Renal cortex interstitium (tissue), 11 donors: ENCODE measurements around the gene TEAD1. TPM values are rescaled to one million over a fixed set of nuclear protein-coding genes. Genes with fewer than 3 reads are reported as not detected.

Experiments used
- DNase-seq, 11 donors: peaks; one replicate each; pipeline ENCODE4 v3.0.0-alpha.2; 2013; ENCODE audit warnings: low read depth in 9 of 11, low spot score in 4 of 11; ENCODE audit errors: extremely low read depth in 1 of 11
- polyA plus RNA-seq, 3 donors: library from polyadenylated mRNA; unstranded; fragments of 120-200 nt; gene quantifications; one replicate each; pipeline ENCODE4 v1.2.1, GENCODE V29; 2013; ENCODE audit not compliant: insufficient read length in 3 of 3

The TEAD1 gene
- polyA plus RNA-seq, 3 donors: 88.2 to 109 (median 92.8) TPM

DNA sequence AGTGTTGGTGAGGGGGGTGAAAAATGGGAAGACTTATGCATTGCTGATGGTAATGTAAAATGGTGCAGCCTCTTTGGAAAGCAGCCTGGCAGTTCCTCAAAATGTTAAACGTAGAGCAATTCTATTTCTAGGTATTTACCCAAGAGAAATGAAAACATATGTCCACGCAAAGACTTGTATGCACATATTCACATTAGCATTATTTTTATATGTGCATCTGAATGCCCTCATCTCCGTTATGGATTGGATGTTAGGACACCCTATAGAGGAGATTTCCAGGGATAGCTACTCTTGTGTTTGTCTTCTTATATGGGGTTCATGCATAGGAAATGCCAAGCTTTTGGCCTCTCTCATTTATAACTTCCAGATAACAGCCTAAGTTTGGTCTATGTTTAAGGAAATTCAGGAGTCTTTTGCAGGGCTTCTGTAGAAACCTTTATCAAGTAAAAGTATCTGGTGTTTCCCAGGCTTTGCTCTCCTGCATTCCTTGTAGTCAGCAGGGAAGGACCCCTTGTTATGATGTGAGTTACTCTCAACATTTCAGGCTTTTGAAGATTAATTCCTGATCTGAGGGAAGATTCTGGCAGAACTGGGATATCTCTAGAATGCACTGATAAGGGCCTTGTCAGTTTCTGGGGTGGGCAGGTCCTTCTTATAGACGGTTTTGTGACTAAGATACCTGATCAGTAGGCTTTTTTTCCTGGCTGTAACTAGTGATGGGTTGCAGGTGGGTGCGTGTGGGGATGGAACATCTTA, 116.8 kb downstream of the TEAD1 start:
- DNase-seq: no peak

DNA sequence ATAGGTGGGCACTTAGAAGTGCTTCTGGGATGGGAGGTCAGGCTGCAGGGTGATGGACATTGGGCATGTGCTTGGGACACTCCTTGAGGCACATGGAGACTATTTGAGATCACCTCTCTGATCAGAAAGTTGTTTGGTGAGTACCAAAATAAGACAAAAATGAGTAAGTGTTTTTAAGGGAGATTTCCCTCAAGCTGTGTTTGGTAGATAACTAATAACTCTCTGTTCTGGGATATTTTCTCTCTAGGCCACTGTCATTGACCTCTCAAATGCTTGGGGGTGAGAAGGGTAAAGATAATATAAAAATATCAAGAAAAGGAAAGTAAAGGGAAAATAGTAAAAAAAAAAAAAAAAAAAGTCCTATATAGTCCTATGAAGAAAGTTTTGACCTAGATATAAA, 117.8 kb downstream of the TEAD1 start:
- DNase-seq: no peak

DNA sequence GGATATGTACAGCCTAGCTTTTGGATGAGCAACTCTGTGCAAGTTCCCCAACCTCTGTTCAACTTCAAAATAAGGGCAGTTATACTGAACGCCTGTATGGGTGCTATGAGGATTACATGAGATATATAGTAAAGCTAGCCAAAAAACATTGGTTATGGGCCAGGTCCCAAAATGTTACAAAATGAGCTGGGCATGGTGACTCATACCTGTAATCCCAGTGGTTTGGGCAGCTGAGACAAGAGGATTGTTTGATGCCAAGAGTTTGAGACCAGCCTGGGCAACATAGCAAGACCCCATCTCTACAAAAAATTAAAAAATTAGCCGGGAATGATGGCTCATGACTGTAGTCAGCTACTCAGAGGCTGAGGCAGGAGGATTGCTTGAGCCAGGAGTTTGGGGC, 118.4 kb downstream of the TEAD1 start:
- DNase-seq: no peak

DNA sequence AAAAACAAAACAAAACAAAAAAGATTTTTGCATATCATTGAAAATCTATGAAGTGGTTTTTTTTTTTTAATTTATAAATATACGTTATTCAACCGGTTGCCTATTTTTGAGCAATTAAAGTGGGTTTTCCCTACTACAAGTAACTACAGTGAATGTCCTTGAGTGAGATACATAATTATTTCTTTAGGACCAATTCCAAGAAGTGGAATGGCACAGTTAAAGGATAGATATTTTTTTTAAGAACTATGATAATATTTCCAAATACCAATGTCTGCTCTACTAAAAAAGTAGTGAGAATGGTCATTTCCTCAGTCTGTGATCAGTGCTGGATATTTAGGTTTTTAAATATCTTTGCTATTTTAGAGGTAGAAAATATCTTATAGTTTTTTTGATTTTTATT, 118.8 kb downstream of the TEAD1 start:
- no peak for DNase-seq

DNA sequence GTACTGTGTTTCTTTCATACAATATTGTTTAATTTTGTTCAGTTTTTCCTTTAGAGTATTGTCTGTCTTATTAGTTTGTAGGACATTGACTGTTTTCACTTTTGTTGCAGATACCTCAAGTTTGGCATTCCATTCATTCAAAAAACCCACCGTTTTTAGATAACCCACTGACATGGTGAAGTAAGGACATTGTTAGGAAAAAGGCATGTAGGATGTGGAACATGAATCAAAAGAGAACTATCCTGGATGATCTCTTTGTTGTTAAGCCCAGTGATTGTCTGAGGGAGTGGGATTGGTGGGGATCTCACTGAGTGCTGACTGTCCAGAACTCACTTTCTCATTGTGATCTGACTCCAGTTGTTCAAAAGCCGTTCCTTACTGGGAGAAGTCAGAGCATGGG, 119.3 kb downstream of the TEAD1 start:
- no peak for DNase-seq

DNA sequence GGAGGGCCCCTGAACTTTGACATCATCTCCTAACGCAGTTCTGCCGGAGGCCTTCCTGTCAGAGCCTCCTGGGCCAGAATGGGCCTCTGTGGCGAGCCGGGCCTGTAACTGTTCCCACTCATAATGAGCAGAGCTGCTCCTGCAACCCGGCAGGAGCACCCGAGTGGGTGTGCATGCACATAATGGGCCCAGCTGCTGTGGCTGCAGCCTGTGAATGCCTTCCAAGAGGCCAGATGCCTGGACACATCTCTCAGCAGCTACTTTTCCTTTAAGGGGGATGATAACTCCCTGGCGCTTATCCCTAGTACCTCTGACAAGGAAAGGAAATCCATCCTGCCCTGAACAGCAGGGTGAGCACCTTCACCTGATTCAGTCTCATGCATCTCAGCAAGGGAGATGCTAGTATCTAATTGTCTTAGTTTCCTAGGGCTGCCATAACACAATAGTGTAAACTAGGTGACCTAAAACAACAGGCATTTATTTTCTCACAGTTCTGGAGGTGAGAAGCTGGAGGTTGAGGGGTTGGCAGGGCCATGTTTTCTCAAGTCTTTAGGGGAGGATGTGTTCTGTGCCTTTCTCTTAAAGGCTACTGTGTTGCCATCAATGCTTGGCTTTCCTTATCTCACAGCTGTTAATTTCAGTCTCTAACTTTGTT, 120.5 kb downstream of the TEAD1 start:
- no peak for DNase-seq

DNA sequence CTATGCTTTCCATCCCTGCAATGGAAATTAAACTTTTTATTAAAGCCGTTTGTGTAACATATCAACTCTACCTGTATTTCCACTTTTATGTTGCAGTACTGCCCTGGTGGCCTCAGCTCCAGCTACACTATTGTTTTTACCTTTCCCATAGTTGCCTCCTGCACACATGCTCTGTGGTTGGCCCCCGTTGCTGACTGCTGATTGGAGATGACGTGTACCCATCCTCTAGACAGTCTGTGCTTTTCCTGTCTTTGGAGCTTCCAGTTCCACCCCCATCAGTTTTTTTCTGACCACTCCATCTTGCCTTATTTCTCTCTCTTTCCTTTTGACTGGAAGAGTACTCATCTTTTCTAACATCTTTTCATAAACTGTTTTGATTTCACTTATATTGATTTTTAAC, 123.8 kb downstream of the TEAD1 start:
- no peak for DNase-seq

DNA sequence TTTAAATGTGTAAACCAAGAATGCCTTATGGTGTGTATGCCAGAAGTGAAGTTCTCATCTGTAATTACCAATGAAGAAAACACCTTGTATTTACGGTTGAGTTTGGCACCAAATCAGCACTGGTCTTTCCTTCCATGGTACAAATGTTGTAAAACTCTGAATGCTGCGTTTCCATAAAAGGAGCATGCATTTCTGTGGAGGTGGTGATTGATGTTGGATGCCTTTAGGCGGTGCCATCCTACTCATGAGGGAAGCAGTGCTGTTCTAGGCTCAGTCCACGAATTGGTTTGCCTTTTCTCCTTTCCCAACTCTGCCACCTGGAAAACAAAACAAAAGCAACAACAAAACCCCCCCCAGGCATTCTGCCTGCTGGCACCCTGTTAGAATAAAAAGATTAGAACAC, 124.4 kb downstream of the TEAD1 start:
- DNase-seq: no peak

DNA sequence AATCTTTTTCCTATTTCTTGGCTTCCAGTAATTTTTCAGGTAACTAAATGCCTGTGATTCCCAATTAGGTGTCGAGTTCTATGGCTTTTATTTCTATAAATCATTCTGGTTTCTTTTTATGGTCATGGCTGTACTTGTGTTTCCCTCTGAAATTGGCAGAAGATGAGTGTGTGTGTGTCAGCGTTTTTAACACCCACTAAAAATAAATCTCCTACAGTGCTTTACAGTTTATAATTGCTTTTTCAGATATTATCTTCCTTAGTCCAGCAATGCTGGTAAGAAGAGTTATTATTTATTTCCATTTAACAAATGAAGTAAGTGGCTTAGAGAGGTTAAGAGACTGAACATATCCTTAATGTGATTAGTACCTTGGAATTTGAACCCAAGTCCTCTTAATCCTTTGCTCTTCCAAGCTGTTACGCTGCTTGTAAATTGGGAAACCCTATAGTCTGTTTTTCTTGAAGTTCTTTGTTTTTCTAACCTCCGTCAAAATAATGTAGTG, 125.2 kb downstream of the TEAD1 start:
- DNase-seq: no peak

DNA sequence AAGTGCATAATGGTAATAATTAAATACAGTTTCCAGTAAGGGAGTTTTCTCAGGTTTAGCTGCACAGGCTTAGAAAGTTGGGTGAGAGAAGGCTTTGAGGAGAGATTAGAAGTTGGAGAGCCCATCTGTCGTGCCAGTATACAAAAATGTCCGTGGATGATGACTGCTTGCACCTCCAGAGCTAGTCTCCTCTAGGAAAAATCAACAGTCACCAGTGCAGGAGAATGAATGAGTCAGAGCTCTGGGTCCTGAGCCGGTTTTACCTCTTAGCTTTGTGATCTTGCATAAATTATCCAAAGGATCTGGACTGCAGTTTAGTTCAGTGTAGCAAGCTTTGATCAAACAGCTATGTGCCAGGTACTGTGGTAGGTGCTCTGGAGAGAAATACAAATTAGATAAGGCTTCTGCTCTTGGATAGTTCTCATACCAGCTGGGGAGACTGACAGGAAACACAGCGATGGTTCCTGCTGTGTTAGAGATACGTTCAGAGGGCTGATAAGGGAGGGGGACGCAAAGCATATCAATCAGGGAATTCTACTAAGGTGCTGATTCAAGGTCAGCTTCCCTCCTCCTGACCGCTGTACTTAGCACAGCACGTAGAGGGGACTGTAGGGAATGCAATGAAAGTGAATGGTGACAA, 125.9 kb downstream of the TEAD1 start:
- peak in 2 of 11 donors; percentile 54 to 65 for DNase-seq

DNA sequence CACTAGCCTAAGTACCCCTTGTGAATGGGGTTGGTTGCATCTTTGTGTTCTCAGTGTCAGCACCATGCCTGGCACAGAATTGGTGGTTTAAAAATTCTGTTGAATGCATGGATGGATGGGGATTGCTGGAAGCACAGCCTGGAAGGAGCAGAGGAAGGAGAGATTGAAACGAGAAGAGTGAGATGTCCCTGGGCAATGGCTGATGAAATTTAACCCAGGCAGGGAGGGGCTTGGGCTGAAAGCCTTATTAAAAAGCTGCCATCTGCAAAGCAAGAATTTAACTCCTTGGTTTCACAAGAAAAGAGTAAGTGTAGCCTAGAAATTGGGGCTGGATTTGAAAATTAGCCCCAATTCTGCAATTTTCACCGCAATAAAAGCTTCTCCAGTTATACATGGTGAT, 126.7 kb downstream of the TEAD1 start:
- DNase-seq: no peak

DNA sequence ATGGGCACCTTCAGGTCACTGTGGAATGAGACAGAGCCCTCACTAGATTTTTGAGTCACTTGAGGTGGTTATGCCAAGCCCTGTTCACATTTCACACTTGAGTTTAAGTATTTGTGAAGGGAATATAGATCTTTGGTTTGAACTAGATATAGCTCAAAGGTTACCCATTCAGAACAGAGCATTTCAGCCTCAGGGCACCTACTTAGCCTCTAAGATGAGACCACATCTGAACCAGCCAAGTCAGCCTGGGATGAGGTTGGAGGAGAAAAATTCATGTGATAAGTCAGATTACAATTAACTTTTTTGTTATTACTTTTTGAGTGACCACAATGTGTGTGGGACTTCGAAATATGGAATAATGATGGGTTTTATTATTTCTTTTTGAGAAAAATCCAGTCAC, 127.8 kb downstream of the TEAD1 start:
- no peak for DNase-seq

DNA sequence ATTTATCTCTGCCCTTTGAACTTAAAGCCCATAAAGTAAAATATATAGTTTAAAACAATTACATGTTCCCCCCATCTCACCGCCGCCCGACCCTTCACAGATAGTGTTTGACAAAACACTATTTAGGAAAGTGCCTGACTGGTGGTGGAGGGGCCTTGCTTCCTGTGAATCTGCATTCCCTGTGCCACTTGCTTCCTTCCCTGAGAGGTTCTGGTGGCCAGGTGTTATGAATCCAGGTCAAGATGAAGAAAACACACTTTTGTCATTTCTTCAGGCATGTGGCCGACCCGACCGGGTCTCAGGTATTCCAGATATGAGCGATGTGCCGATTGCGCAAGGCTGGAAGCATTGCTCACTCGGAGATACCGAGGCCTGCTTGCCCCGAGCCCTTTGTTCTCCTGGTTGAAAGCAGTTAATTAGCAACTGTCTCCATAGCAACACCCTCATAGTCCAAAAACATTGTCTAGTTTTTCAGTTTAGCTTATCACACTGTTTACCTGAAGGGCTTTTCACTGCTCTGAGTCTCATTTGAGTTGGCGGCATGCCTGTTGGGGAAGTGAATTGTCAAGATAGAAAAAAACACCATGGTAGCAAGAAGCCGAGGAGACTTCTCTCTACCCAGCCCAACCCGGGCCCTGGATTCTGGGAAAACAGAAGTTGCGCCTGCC, 128.3 kb downstream of the TEAD1 start:
- DNase-seq: peak in 8 of 11 donors; percentile 50 to 86 (median 64)

DNA sequence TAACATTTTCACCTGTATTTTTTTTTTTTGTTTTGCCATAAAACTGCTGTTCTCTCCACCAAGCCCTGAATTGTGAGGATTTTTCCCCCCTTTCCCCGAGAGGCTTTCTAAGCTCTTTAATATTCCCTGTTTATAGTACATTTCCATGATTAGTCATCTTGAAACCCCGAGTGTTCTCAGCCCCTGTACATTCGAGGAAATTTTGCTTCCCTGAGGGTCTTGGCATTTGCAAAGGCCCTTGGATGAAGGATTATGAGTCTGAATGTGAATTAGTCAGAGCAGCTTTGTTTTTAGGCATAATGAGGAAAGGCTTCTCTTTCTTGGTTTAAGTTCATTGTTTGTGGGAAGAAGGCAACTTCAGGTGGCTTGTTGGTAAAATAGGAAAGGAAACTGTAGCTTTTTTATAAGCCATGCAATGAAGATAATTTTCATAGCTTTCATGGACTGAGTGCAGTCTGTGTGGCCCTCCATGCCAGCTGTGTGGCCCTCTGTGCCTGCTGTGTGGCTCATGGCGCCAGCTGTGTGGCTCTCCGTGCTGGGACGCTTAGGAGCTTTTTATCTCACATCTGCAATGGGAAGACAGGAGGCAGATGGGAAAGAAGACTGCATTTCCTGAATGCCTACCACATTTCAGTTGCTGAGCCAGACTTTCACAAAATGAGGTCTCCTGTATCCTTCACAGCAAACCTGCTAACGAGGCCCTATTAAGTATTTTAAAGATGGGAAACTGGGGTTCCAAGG, 129.0 kb downstream of the TEAD1 start:
- no peak for DNase-seq

DNA sequence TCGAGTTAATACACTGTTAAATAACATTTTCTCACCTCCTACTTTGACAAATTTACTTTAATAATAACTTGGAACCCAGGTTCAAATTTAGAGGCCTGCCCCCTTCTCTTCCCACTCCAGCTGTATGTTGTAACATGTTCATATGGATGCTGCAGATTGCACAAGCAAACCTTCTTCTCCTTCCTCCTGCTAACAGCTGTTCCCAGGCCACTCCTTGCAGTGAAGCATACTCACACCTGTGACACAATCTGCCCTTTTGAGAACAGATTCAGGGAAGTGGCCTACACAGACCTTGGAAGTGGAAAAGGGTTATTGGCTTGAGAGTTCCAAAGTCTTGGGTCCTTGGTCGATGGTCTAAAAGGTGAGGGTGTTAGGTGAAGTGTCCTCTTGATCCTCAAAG, 131.9 kb downstream of the TEAD1 start:
- DNase-seq: no peak

DNA sequence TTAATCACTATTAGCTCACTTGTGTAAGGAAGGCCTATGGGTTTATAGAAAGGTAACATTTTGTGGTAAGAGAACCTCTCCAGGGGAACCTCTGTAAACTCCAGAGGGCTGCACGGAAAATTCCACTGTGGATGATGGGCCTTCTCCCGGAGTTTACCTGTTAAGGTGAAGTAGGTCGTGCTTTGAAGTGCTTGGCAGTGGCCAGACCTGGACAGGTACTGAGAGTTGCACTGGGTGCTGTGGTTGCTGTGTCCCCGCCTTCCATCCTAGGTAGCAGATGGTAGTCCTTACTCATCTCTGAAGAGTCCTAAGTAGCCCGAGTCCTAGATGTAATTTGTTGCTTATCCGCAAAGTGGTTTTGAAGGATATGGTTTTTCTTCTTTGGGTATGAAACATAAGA, 133.4 kb downstream of the TEAD1 start:
- no peak for DNase-seq

DNA sequence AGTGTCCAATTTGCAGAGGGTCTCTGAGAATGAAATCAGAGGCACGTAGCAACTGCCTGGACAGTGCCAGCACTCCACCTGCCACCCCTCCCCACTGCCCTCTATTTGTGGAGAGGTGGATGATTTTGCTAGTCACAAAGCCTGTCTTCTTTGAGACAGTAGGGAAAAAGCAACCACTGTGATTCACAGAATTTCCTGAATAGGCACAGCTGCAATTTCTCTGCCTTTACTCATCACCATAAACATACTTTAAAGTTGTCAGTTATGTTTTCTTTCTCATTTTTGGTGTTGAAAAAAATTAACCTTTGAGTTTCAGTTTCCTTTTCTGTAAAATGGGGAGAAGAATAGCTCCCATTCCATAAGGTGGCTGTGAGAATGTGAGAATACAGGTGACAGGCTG, 134.3 kb downstream of the TEAD1 start:
- no peak for DNase-seq

DNA sequence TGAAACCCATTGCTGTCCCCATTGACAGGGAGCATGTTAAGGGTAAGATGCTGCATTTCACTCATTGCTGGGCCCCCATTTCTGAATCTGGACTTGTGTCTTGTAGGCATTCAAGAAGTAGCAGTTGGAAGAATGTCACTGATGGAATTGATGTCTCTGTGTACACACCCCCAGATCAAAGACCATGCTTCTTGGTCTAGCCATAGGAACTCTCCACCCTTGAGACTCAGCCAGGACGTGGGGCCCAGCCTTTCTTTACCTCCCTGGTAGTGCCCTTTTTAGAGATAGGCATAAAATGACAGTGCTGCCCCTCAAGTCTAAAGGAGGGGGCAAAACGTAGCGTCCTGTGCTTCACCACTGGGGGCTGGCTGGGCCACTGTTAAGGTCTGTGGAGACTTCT, 135.1 kb downstream of the TEAD1 start:
- no peak for DNase-seq
